ENCODE measurements around the gene ST8SIA4.

Gene ST8SIA4

GRCh38 chr5:100902440-100903038, 543 bp downstream of the ST8SIA4 start:
- TF ChIP-seq CTCF (IDR thresholded peaks at IDR 0.05; ENCODE audit: extremely low read depth, missing control alignments): no peak
- DNase-seq (ENCODE audit: low spot score): no peak

GRCh38 chr5:100901821-100902341, 1.2 kb downstream of the ST8SIA4 start:
- DNase-seq (ENCODE audit: low spot score): peak; percentile 19
- TF ChIP-seq CTCF (IDR thresholded peaks at IDR 0.05; ENCODE audit: extremely low read depth, missing control alignments): no peak

GRCh38 chr5:100900796-100901781, 2.0 kb downstream of the ST8SIA4 start:
- peak; percentile 70 for DNase-seq (ENCODE audit: low spot score)
- TF ChIP-seq CTCF (IDR thresholded peaks at IDR 0.05; ENCODE audit: extremely low read depth, missing control alignments): no peak

- peak; percentile 6 for DNase-seq (ENCODE audit: low spot score)
- TF ChIP-seq CTCF (IDR thresholded peaks at IDR 0.05; ENCODE audit: extremely low read depth, missing control alignments): no peak
These were observed 2.8 kb downstream of the ST8SIA4 start for GRCh38 chr5:100900142-100900795.

GRCh38 chr5:100899675-100900074, 3.4 kb downstream of the ST8SIA4 start:
- no peak for DNase-seq (ENCODE audit: low spot score)
- no peak for TF ChIP-seq CTCF (IDR thresholded peaks at IDR 0.05; ENCODE audit: extremely low read depth, missing control alignments)

- no peak for TF ChIP-seq CTCF (IDR thresholded peaks at IDR 0.05; ENCODE audit: extremely low read depth, missing control alignments)
- DNase-seq (ENCODE audit: low spot score): no peak
These were observed 4.4 kb downstream of the ST8SIA4 start for GRCh38 chr5:100898504-100899346.
